ENCODE measurements around the gene AK1.
A peak's percentile ranks its signal among the peaks of the same experiment; 100 is the strongest.

AK1 gene

GRCh38 chr9:127915801-127916719, 38.6 kb upstream of the AK1 start:
- H3K4me3 ChIP-seq (replicated peaks; ENCODE audit: low read depth, low read length), result peak overlapping the region; percentile 90
- DNase-seq (ENCODE audit: extremely low read depth, low read depth), result no peak
- no peak for TF ChIP-seq CTCF (IDR thresholded peaks at IDR 0.05; ENCODE audit: low read depth, low read length, missing control alignments)

- DNase-seq (ENCODE audit: extremely low read depth, low read depth), result no peak
Measured at GRCh38 chr9:127915325-127915752, 37.9 kb upstream of the AK1 start.

GRCh38 chr9:127913682-127914081, 36.2 kb upstream of the AK1 start:
- TF ChIP-seq CTCF (IDR thresholded peaks at IDR 0.05; ENCODE audit: low read depth, low read length, missing control alignments), result no peak
- no peak for DNase-seq (ENCODE audit: extremely low read depth, low read depth)
- H3K4me3 ChIP-seq (replicated peaks; ENCODE audit: low read depth, low read length), result no peak overlapping the region

More at GRCh38 chr9:127915325-127915752, 37.9 kb upstream of the AK1 start:
- peak overlapping the region; percentile 90 for H3K4me3 ChIP-seq (replicated peaks; ENCODE audit: low read depth, low read length)
- TF ChIP-seq CTCF (IDR thresholded peaks at IDR 0.05; ENCODE audit: low read depth, low read length, missing control alignments), result no peak

GRCh38 chr9:127912882-127913281, 35.4 kb upstream of the AK1 start:
- no peak overlapping the region for H3K4me3 ChIP-seq (replicated peaks; ENCODE audit: low read depth, low read length)
- DNase-seq (ENCODE audit: extremely low read depth, low read depth), result no peak
- TF ChIP-seq CTCF (IDR thresholded peaks at IDR 0.05; ENCODE audit: low read depth, low read length, missing control alignments), result no peak

GRCh38 chr9:127912296-127912695, 34.8 kb upstream of the AK1 start:
- TF ChIP-seq CTCF (IDR thresholded peaks at IDR 0.05; ENCODE audit: low read depth, low read length, missing control alignments), result no peak
- no peak overlapping the region for H3K4me3 ChIP-seq (replicated peaks; ENCODE audit: low read depth, low read length)
- no peak for DNase-seq (ENCODE audit: extremely low read depth, low read depth)

- no peak overlapping the region for H3K4me3 ChIP-seq (replicated peaks; ENCODE audit: low read depth, low read length)
- peak; percentile 8 for TF ChIP-seq CTCF (IDR thresholded peaks at IDR 0.05; ENCODE audit: low read depth, low read length, missing control alignments)
- no peak for DNase-seq (ENCODE audit: extremely low read depth, low read depth)
Measured at GRCh38 chr9:127910613-127911205, 33.2 kb upstream of the AK1 start.

Measured in HFF-Myc (cell line).